ENCODE results near the gene TLL2. TPM values are rescaled to one million over a fixed set of nuclear protein-coding genes. Genes with fewer than 3 reads are reported as not detected.

Gene TLL2
- polyA plus RNA-seq, 3 donors from 2014 or later, result not detected

GRCh38 chr10:96374004-96374403 lies 139.7 kb downstream of the TLL2 start:
- no peaks in the 10 kb centered on the region for H3K36me3 Mint-ChIP-seq
- H3K27ac Mint-ChIP-seq, result no peak overlapping the region
- no peak for DNase-seq
- peaks cover 3 to 14% (median 5%) of the 10 kb centered on the region in 3 donors for H3K27me3 Mint-ChIP-seq (ENCODE audit: low read depth in 3 of 3)
- no peaks in the 10 kb centered on the region for H3K9me3 Mint-ChIP-seq
- peaks cover 5 to 19% of the 10 kb centered on the region in 2 donors for H3K4me1 Mint-ChIP-seq
- H3K4me3 Mint-ChIP-seq, result peak overlapping the region in 4 of 5 donors; percentile 25 to 74 (median 70)

- no peak overlapping the region for H3K4me3 Mint-ChIP-seq
- H3K27me3 Mint-ChIP-seq (ENCODE audit: low read depth in 3 of 3), result peaks cover 3 to 18% (median 5%) of the 10 kb centered on the region in 3 donors
- no peak overlapping the region for H3K27ac Mint-ChIP-seq
- no peak for DNase-seq
- H3K4me1 Mint-ChIP-seq, result peaks cover 5 to 19% of the 10 kb centered on the region in 2 donors
- H3K9me3 Mint-ChIP-seq, result no peaks in the 10 kb centered on the region
- no peaks in the 10 kb centered on the region for H3K36me3 Mint-ChIP-seq
Measured at GRCh38 chr10:96371356-96371755, 142.4 kb downstream of the TLL2 start.

- H3K9me3 Mint-ChIP-seq, result no peaks in the 10 kb centered on the region
- H3K27ac Mint-ChIP-seq, result no peak overlapping the region
- H3K27me3 Mint-ChIP-seq (ENCODE audit: low read depth in 3 of 3), result peaks cover 3 to 20% (median 5%) of the 10 kb centered on the region in 3 donors
- no peaks in the 10 kb centered on the region for H3K36me3 Mint-ChIP-seq
- peak; percentile 24 to 43 (median 33) for DNase-seq
- H3K4me1 Mint-ChIP-seq, result peaks cover 5 to 16% of the 10 kb centered on the region in 2 donors
- no peak overlapping the region for H3K4me3 Mint-ChIP-seq
Measured at GRCh38 chr10:96370584-96371157, 143.1 kb downstream of the TLL2 start.

- Mint-ChIP-seq H3K4me1 (peaks cover 4 to 10% of the 10 kb centered on the region in 2 donors), H3K4me3 (no peak overlapping the region), H3K9me3 (no peaks in the 10 kb centered on the region), H3K36me3 (no peaks in the 10 kb centered on the region), H3K27ac (no peak overlapping the region), H3K27me3 (ENCODE audit: low read depth in 3 of 3) (peaks cover 2 to 17% (median 3%) of the 10 kb centered on the region in 3 donors)
- DNase-seq, result no peak
Measured at GRCh38 chr10:96369890-96370583, 143.7 kb downstream of the TLL2 start.

DNA sequence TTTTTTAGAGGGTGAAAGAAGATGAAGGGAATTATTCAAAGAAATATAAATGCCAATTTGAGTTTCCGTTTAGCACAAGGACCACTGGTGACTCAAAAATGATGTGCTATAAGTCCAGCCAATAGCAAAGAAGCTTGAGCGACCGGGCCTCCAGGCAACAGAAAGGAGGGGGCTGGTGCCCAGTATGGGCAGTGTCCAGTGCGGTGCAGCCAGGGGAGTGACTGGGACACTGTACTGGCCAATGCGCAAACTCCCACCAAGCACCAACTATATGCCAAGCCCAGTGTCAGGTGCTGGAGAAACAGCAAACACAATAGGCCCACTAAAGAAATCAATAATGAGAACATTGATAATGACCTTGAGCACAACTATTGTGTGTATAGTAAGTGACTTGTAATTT lies 144.8 kb downstream of the TLL2 start:
- Mint-ChIP-seq H3K27ac (no peak overlapping the region), H3K4me1 (no peaks in the 10 kb centered on the region), H3K9me3 (no peaks in the 10 kb centered on the region), H3K36me3 (no peaks in the 10 kb centered on the region), H3K4me3 (no peak overlapping the region), H3K27me3 (ENCODE audit: low read depth in 3 of 3) (peaks cover 2 to 14% (median 3%) of the 10 kb centered on the region in 3 donors)
- no peak for DNase-seq

DNA sequence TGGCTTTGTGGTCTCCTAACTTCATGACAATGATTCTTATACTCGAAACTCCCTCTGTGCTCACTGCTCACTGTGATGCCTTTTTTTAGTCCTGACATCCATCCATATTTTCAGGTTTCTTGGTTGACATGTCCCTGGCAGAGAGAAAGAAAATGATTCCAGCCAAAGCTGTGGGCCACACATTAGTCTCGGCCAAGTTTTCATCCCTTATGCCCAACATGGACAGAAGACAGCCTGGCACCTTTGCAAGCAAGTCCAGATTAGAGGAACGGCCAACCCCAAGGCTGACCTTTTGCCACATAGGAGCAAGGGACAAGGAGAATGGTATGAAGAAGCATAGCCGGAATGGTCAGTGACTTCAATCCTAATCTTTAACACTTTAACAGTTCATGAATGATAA lies 146.3 kb downstream of the TLL2 start:
- no peaks in the 10 kb centered on the region for H3K36me3 Mint-ChIP-seq
- H3K27ac Mint-ChIP-seq, result no peak overlapping the region
- no peak overlapping the region for H3K4me3 Mint-ChIP-seq
- H3K27me3 Mint-ChIP-seq (ENCODE audit: low read depth in 3 of 3), result peaks cover 2 to 10% (median 3%) of the 10 kb centered on the region in 3 donors
- DNase-seq, result no peak
- no peaks in the 10 kb centered on the region for H3K9me3 Mint-ChIP-seq
- no peaks in the 10 kb centered on the region for H3K4me1 Mint-ChIP-seq

DNA sequence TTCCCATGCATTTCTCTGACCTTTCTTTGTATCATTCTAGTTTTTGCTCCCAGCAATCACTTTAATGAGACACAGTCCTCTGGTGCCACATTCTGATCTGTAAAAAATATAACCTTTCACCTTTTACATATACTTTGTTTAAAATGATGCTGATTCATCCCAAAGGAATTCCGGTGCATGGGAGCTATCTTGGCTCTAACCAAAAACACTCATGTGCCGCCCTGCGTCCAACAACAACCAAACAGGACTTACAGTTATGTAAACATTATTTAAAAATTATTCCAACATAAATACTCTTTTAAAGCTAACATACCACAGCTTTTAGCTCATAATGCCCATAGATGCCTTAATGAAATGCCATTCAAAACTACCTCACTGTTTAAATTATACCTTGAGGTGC lies 147.2 kb downstream of the TLL2 start:
- Mint-ChIP-seq H3K36me3 (no peaks in the 10 kb centered on the region), H3K4me1 (no peaks in the 10 kb centered on the region), H3K4me3 (no peak overlapping the region), H3K9me3 (no peaks in the 10 kb centered on the region), H3K27me3 (ENCODE audit: low read depth in 3 of 3) (peaks cover 0 to 6% (median 3%) of the 10 kb centered on the region in 3 donors), H3K27ac (no peak overlapping the region)
- DNase-seq, result no peak

- Mint-ChIP-seq H3K9me3 (no peaks in the 10 kb centered on the region), H3K4me1 (no peaks in the 10 kb centered on the region)
Measured at GRCh38 chr10:96365571-96365970, 148.2 kb downstream of the TLL2 start.

GRCh38 chr10:96360766-96361165 lies 153.0 kb downstream of the TLL2 start:
- no peaks in the 10 kb centered on the region for H3K36me3 Mint-ChIP-seq

More at GRCh38 chr10:96365571-96365970, 148.2 kb downstream of the TLL2 start:
- DNase-seq, result no peak
- peaks cover 0 to 6% (median under 1%) of the 10 kb centered on the region in 3 donors for H3K27me3 Mint-ChIP-seq (ENCODE audit: low read depth in 3 of 3)
- no peak overlapping the region for H3K27ac Mint-ChIP-seq
- no peak overlapping the region for H3K4me3 Mint-ChIP-seq
- no peaks in the 10 kb centered on the region for H3K36me3 Mint-ChIP-seq

DNA sequence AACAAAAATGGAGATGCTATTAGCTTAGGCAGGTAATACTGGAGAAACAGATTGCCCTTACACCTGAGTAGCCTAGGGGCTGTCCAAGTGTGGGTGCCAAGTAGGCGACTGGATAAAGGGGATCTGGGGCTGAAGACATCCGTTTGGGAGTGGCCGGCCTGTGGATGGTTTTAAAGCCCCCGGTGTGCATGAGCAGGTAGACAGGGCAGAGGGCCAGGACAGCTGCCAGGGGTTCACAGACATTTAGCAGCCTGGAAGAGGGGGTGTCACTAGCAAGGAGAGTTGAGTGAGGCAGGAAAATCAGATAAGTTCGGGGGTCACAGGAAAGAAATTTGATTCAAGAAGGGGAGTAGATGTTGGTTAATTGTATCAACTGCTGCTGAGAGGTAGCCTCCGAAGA lies 153.4 kb downstream of the TLL2 start:
- no peak overlapping the region for H3K27ac Mint-ChIP-seq
- H3K4me1 Mint-ChIP-seq, result no peaks in the 10 kb centered on the region
- no peak overlapping the region for H3K4me3 Mint-ChIP-seq
- peaks cover 1 to 6% (median 2%) of the 10 kb centered on the region in 3 donors for H3K27me3 Mint-ChIP-seq (ENCODE audit: low read depth in 3 of 3)
- no peaks in the 10 kb centered on the region for H3K36me3 Mint-ChIP-seq
- no peaks in the 10 kb centered on the region for H3K9me3 Mint-ChIP-seq
- DNase-seq, result no peak

More at GRCh38 chr10:96360766-96361165, 153.0 kb downstream of the TLL2 start:
- no peak overlapping the region for H3K27ac Mint-ChIP-seq
- no peaks in the 10 kb centered on the region for H3K4me1 Mint-ChIP-seq
- H3K27me3 Mint-ChIP-seq (ENCODE audit: low read depth in 3 of 3), result peaks cover under 1 to 6% (median 1%) of the 10 kb centered on the region in 3 donors
- no peak overlapping the region for H3K4me3 Mint-ChIP-seq
- DNase-seq, result no peak
- no peaks in the 10 kb centered on the region for H3K9me3 Mint-ChIP-seq

- no peak for DNase-seq
- peaks cover 1 to 9% (median 5%) of the 10 kb centered on the region in 3 donors for H3K27me3 Mint-ChIP-seq (ENCODE audit: low read depth in 3 of 3)
- no peak overlapping the region for H3K27ac Mint-ChIP-seq
- H3K9me3 Mint-ChIP-seq, result no peaks in the 10 kb centered on the region
- H3K4me3 Mint-ChIP-seq, result no peak overlapping the region
- H3K4me1 Mint-ChIP-seq, result no peaks in the 10 kb centered on the region
- no peaks in the 10 kb centered on the region for H3K36me3 Mint-ChIP-seq
Measured at GRCh38 chr10:96359616-96360015, 154.1 kb downstream of the TLL2 start.

- peaks cover 1 to 9% (median 5%) of the 10 kb centered on the region in 3 donors for H3K27me3 Mint-ChIP-seq (ENCODE audit: low read depth in 3 of 3)
- no peak within 1 kb of the TSS for H3K27ac Mint-ChIP-seq
- H3K9me3 Mint-ChIP-seq, result no peaks in the 10 kb centered on the region
- H3K36me3 Mint-ChIP-seq, result no peaks in the 10 kb centered on the region
- no peak within 1 kb of the TSS for H3K4me3 Mint-ChIP-seq
- no peaks in the 10 kb centered on the region for H3K4me1 Mint-ChIP-seq
- DNase-seq, result no peak
Measured at GRCh38 chr10:96358851-96359540, 154.7 kb downstream of the TLL2 start, which contains the start of gene OPALIN. Gene OPALIN (minus strand): TSS chr10:96359002. CDS start chr10:96358896, 106 bp downstream.

- no peak for DNase-seq
- peaks cover 3 to 9% (median 5%) of the 10 kb centered on the region in 3 donors for H3K27me3 Mint-ChIP-seq (ENCODE audit: low read depth in 3 of 3)
- H3K36me3 Mint-ChIP-seq, result no peaks in the 10 kb centered on the region
- no peaks in the 10 kb centered on the region for H3K4me1 Mint-ChIP-seq
- H3K27ac Mint-ChIP-seq, result no peak overlapping the region
- no peak overlapping the region for H3K4me3 Mint-ChIP-seq
- H3K9me3 Mint-ChIP-seq, result no peaks in the 10 kb centered on the region
Measured at GRCh38 chr10:96357038-96357620, 156.6 kb downstream of the TLL2 start.

GRCh38 chr10:96352582-96352981 lies 161.1 kb downstream of the TLL2 start:
- H3K4me1 Mint-ChIP-seq, result no peaks in the 10 kb centered on the region
- H3K36me3 Mint-ChIP-seq, result no peaks in the 10 kb centered on the region
- no peak overlapping the region for H3K4me3 Mint-ChIP-seq
- no peaks in the 10 kb centered on the region for H3K9me3 Mint-ChIP-seq
- H3K27me3 Mint-ChIP-seq (ENCODE audit: low read depth in 3 of 3), result peaks cover 2 to 14% (median 12%) of the 10 kb centered on the region in 3 donors
- no peak overlapping the region for H3K27ac Mint-ChIP-seq
- DNase-seq, result no peak

Data from immature natural killer cell (primary cell).